Activated B cell treated with CpG ODN at 0.5 μM for 24 hours (primary cell): Measurements from ENCODE around the gene ACVR2B. TPM values are rescaled to one million over a fixed set of nuclear protein-coding genes. Genes with fewer than 3 reads are reported as not detected.

Experiments
- ATAC-seq: fragments of 200-7000 bp; cut with Tn5 transposase; one replicate; pipeline ENCODE4 v1.10.0; 2021; ENCODE audit warnings: low read depth, mild to moderate bottlenecking, moderate library complexity
- CTCF ChIA-PET: fragments of 350-600 bp; sonication (Branson Sonifier 250); formaldehyde crosslinking; loops from one replicate; lab custom pipeline; 2021; ENCODE audit warnings: antibody characterized with exemption; lab: Charles Lee
- POLR2A ChIA-PET: fragments of 350-600 bp; sonication (Branson Sonifier 250); formaldehyde crosslinking; loops from one replicate; lab custom pipeline; 2021; ENCODE audit warnings: antibody characterized with exemption; lab: Charles Lee
- DNase-seq: peaks from one replicate; pipeline ENCODE4 v3.0.0; 2022
- H3K27ac Mint-ChIP-seq: one replicate; pipeline ENCODE4 v1.8.0; 2020; ENCODE audit warnings: mixed read lengths
- H3K27me3 Mint-ChIP-seq: one replicate; pipeline ENCODE4 v1.8.0; 2021; ENCODE audit warnings: mixed read lengths
- H3K36me3 Mint-ChIP-seq: one replicate; pipeline ENCODE4 v1.8.0; 2021; ENCODE audit warnings: low read depth, mixed read lengths
- H3K4me1 Mint-ChIP-seq: one replicate; pipeline ENCODE4 v1.8.0; 2021; ENCODE audit warnings: mixed read lengths
- H3K4me3 Mint-ChIP-seq: one replicate; pipeline ENCODE4 v1.8.0; 2020; ENCODE audit warnings: mild to moderate bottlenecking, mixed read lengths
- H3K9me3 Mint-ChIP-seq: one replicate; pipeline ENCODE4 v1.8.0; 2020; ENCODE audit warnings: mixed read lengths
- CTCF ChIP-seq: fragments of 200-600 bp; IDR thresholded peaks from one replicate; pipeline ENCODE4 v1.8.0; 2022; ENCODE audit warnings: antibody characterized with exemption, mild to moderate bottlenecking
- intact Hi-C: fragments of 100-400 bp; cut with micrococcal nuclease; formaldehyde crosslinking; loops from one replicate; pipeline ENCODE4 v1.15.1; 2024
- total RNA-seq: library from RNA; stranded (reverse); gene quantifications from 2 replicates; pipeline ENCODE4 v1.2.3, GENCODE V29; 2022

The ACVR2B gene
- total RNA-seq, 1 donor from 2014 or later = 1.4 TPM

GRCh38 chr3:38541806-38542205 is 88.1 kb downstream of the ACVR2B start:
- H3K4me3 Mint-ChIP-seq = no peak overlapping the region
- DNase-seq = no peak
- POLR2A ChIA-PET = no interaction called here
- no peaks in the 10 kb centered on the region for H3K27me3 Mint-ChIP-seq
- H3K36me3 Mint-ChIP-seq = peaks cover under 1% of the 10 kb centered on the region
- no peaks in the 10 kb centered on the region for H3K9me3 Mint-ChIP-seq
- no peak for ATAC-seq
- no peak for TF ChIP-seq CTCF
- CTCF ChIA-PET = no interaction called here
- H3K4me1 Mint-ChIP-seq = no peaks in the 10 kb centered on the region
- intact Hi-C loops = no loop called here
- H3K27ac Mint-ChIP-seq = no peak overlapping the region

Other genes with a start within 250 kb of the ACVR2B start
- gene SLC22A13, start 188.1 kb upstream of the ACVR2B start, total RNA-seq = 0.20 and 0.51 TPM in 2 replicates
- 0.16 TPM in 1 of 2 replicates, not detected in the other for gene SLC22A14, start 171.6 kb upstream of the ACVR2B start, total RNA-seq
- 1.3 and 1.8 TPM in 2 replicates for gene XYLB, start 107.1 kb upstream of the ACVR2B start, total RNA-seq
- 26.8 and 32.3 TPM in 2 replicates for gene EXOG, start 42.5 kb downstream of the ACVR2B start, total RNA-seq
- gene SCN5A, start 195.8 kb downstream of the ACVR2B start, total RNA-seq = 0.02 TPM in 1 of 2 replicates, not detected in the other